Effector memory CD4-positive, alpha-beta T cell (primary cell): ENCODE measurements around the gene RXRA.

Source experiments
- DNase-seq, 3 donors: peaks; one replicate each; pipeline ENCODE4 v3.0.0-alpha.2; 2020
- H3K27ac ChIP-seq: 2 replicates; pipeline ENCODE4 v1.7.0; 2013; ENCODE audit warnings: mild to moderate bottlenecking, low read length, moderate library complexity; ENCODE audit not compliant: insufficient read depth, poor library complexity, severe bottlenecking
- H3K27me3 ChIP-seq: replicated peaks from 2 replicates; pipeline ENCODE4 v1.7.0; 2013; ENCODE audit warnings: mild to moderate bottlenecking, low read length; ENCODE audit not compliant: insufficient read depth, control insufficient read depth, poor library complexity, severe bottlenecking
- H3K36me3 ChIP-seq: 2 replicates; pipeline ENCODE4 v1.7.0; 2013; ENCODE audit warnings: mild to moderate bottlenecking, low read length, moderate library complexity; ENCODE audit not compliant: control insufficient read depth, insufficient read depth
- H3K4me1 ChIP-seq: 2 replicates; pipeline ENCODE4 v1.7.0; 2013; ENCODE audit warnings: low read length, mild to moderate bottlenecking; ENCODE audit not compliant: control insufficient read depth, insufficient read depth, poor library complexity, severe bottlenecking
- H3K4me3 ChIP-seq: 2 replicates; pipeline ENCODE4 v1.7.0; 2013; ENCODE audit warnings: low read length, low read depth, mild to moderate bottlenecking; ENCODE audit not compliant: insufficient read depth, poor library complexity, severe bottlenecking
- H3K9me3 ChIP-seq: 2 replicates; pipeline ENCODE4 v1.7.0; 2013; ENCODE audit warnings: mild to moderate bottlenecking, low read length, moderate library complexity; ENCODE audit not compliant: control insufficient read depth

RXRA gene

GRCh38 chr9:134293611-134294152 is 32.6 kb upstream of the RXRA start:
- DNase-seq: no peak
- no peaks in the 10 kb centered on the region for H3K9me3 ChIP-seq
- H3K36me3 ChIP-seq: no peaks in the 10 kb centered on the region
- no peaks in the 10 kb centered on the region for H3K4me1 ChIP-seq
- no peaks in the 10 kb centered on the region for H3K27me3 ChIP-seq
- H3K4me3 ChIP-seq: no peak overlapping the region
- no peak overlapping the region for H3K27ac ChIP-seq

DNA sequence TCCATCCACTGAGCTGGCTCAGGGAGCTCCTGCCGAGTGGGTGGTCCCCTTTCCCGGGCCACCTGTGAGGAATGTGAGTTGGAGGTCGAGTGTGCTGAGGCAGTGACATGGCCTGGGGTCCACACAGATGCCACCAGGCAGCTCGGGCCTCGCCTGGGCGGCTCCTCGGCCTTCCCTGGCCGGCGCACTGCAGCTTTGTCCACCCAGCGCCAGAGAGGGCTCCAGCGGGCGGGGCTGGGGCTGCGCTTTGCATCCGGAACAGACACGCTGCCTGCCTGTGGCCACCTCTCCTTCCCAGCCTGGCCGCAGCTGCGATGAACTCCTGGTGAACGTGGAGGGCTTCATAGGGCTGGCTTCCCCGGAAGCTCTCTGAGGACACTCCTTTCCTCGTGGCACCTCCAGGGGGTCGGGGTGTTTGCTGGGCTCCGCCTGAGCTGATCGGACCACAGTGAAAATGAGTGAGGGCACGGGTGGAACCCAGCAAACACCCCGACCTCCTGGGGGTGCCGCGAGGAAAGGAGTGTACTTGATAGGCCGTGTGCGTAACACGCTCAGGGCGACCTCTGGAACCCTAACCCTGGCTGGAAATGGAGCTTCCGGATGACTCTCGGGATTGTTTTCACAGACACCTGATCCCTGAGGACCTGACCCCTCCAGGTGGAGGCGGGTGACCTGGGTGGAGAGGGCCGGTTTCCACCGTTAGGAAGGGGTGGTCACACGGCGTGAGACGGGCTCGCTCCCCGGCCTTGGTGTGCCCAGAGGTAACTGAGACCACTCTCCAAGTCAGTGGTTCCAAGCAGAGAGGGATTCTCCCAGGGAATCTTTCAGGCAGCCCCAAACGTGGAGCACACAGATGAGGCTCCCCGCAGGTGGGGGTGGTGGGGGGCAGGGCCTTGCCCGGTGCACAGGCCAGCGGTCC is 31.8 kb upstream of the RXRA start:
- Histone ChIP-seq H3K9me3 (no peaks in the 10 kb centered on the region), H3K4me3 (no peak overlapping the region), H3K36me3 (no peaks in the 10 kb centered on the region), H3K27me3 (no peaks in the 10 kb centered on the region), H3K27ac (no peak overlapping the region), H3K4me1 (no peaks in the 10 kb centered on the region)
- DNase-seq: no peak

- Histone ChIP-seq H3K4me3 (no peak overlapping the region), H3K27ac (no peak overlapping the region), H3K9me3 (no peaks in the 10 kb centered on the region), H3K27me3 (no peaks in the 10 kb centered on the region), H3K4me1 (no peaks in the 10 kb centered on the region), H3K36me3 (no peaks in the 10 kb centered on the region)
- DNase-seq: no peak
Measured at GRCh38 chr9:134295101-134295745, 31.0 kb upstream of the RXRA start.

- H3K27me3 ChIP-seq: no peaks in the 10 kb centered on the region
- no peak overlapping the region for H3K27ac ChIP-seq
- no peak overlapping the region for H3K4me3 ChIP-seq
- H3K9me3 ChIP-seq: no peaks in the 10 kb centered on the region
- no peaks in the 10 kb centered on the region for H3K4me1 ChIP-seq
- H3K36me3 ChIP-seq: no peaks in the 10 kb centered on the region
- DNase-seq: no peak
Measured at GRCh38 chr9:134295746-134296250, 30.5 kb upstream of the RXRA start.

DNA sequence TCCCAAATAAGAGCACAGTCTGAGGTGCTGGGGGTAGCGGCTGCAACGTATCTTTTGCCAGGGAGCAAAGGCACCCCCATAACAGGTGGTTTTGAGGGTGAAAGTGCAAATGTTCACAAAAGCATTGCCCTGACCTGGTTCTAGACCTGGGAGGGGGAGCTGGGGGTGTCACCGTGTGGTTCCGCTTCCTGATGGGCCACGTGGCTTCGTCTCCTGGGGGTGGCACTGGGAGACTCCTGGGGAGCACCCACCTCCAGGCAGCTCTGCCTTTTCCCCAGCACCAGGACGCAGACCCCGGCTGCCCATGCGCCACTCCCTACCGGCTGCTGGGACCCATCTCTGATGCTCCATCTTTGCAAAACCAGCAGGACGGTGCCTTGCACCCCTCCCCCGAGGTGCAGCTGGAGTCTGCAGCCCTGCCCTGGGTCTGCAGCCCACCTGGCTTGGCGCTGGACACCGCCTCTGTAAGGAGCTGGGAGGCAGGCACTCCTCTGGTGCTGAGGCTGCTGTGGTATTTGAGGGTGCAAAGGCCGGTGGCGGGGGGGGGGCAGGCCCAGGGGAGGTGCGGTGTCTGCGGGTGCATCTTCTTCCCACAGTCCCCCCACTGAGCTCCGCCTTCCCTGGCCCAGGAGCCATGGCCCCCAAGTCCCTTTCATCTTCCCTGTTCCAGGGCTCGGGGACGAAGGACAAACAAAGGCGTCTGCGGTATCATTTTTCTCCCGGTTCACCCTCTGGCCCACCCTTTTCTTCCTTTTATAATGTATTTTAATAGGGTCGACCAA is 29.8 kb upstream of the RXRA start:
- DNase-seq: no peak
- H3K9me3 ChIP-seq: no peaks in the 10 kb centered on the region
- H3K36me3 ChIP-seq: no peaks in the 10 kb centered on the region
- H3K27me3 ChIP-seq: no peaks in the 10 kb centered on the region
- H3K27ac ChIP-seq: no peak overlapping the region
- no peak overlapping the region for H3K4me3 ChIP-seq
- H3K4me1 ChIP-seq: peaks cover 3% of the 10 kb centered on the region

DNA sequence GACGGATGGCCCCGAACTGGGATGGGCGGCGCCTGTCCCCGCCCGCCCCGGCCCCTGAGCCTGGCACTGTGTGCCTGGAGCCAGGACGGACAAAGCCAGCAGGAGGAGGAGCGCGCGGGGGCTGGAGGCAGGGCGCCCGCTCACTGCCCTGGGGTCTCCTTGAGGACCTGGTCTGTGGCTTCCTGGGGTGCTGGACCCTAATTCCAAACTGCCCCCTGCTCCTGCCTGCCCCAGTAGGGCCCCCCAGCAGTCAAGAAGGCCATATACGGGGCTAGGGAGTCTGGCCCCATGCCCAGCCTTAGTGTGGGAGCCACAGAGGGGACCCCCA is 29.2 kb upstream of the RXRA start:
- no peak overlapping the region for H3K4me3 ChIP-seq
- no peak overlapping the region for H3K27ac ChIP-seq
- no peak for DNase-seq
- H3K27me3 ChIP-seq: no peaks in the 10 kb centered on the region
- H3K4me1 ChIP-seq: peaks cover 4% of the 10 kb centered on the region
- H3K9me3 ChIP-seq: no peaks in the 10 kb centered on the region
- H3K36me3 ChIP-seq: no peaks in the 10 kb centered on the region

DNA sequence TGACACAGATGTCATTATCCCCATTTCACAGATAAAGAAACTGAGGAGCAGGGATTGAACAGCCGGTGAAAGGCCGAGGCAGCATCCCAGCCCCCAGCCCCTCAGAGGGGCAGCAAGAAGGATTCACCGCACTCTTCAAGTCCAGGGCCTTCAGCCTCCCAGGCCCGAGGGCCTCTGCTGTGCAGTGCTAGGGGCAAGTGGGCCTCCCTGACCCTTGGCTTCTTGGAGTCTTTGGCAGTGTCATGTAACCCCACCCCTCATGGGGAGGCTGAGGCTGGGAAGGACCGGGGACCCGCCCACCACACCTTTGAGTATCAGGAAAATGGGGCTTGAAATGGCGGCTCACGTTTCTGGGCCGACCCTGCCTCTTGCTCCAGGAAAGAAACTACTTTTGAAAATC is 28.7 kb upstream of the RXRA start:
- Histone ChIP-seq H3K27ac (no peak overlapping the region), H3K4me3 (no peak overlapping the region), H3K9me3 (no peaks in the 10 kb centered on the region), H3K4me1 (peaks cover 4% of the 10 kb centered on the region), H3K27me3 (no peaks in the 10 kb centered on the region), H3K36me3 (no peaks in the 10 kb centered on the region)
- no peak for DNase-seq

- Histone ChIP-seq H3K27me3 (no peaks in the 10 kb centered on the region), H3K4me1 (peaks cover 4% of the 10 kb centered on the region), H3K27ac (no peak overlapping the region), H3K9me3 (no peaks in the 10 kb centered on the region), H3K36me3 (no peaks in the 10 kb centered on the region), H3K4me3 (no peak overlapping the region)
- no peak for DNase-seq
Measured at GRCh38 chr9:134298000-134298399, 28.3 kb upstream of the RXRA start.

DNA sequence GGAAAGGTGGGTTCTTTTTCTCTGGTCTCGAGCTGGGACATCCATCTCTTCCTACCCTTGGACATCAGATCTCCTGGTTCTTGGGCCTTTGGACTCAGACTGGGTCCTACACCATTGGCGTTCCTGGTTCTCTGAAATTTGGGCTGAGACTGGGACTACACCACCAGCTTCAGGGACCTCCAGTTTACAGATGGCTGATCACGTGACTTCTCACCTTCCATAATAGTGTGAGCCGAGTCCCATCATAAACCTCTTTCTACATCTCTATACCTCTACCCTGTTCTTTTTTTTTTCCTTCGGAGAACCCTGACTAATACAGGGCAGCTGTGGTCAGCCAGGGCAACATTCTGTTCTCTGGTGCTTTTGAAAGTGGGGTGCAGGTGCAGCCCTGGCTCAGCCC is 27.2 kb upstream of the RXRA start:
- no peak for DNase-seq
- peaks cover 4% of the 10 kb centered on the region for H3K4me1 ChIP-seq
- H3K4me3 ChIP-seq: no peak overlapping the region
- H3K36me3 ChIP-seq: no peaks in the 10 kb centered on the region
- no peaks in the 10 kb centered on the region for H3K27me3 ChIP-seq
- H3K9me3 ChIP-seq: no peaks in the 10 kb centered on the region
- no peak overlapping the region for H3K27ac ChIP-seq
